ENCODE results near the gene BDH2.

BDH2 gene

DNA sequence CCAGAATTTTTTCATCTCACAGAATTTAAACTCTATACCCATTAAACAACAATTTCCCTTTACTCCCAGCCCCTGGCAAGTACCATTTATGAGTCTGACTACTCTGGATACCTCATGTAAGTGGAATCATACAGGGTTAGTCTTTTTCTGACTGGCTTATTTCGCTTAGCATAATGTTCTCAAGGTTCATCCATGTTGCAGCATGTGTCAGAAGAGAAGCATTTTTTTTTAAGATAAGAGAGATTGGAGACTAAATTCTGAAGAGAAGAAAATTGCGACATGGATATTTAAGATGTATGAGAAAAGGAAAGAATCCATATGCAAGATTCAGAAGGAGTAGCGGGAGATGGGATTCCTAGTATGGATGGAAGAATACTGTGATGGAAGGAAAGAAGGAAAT is 68.8 kb downstream of the BDH2 start:
- in situ Hi-C loops (cut with HindIII; ENCODE audit: low sequenced_read_pairs): no loop called here

DNA sequence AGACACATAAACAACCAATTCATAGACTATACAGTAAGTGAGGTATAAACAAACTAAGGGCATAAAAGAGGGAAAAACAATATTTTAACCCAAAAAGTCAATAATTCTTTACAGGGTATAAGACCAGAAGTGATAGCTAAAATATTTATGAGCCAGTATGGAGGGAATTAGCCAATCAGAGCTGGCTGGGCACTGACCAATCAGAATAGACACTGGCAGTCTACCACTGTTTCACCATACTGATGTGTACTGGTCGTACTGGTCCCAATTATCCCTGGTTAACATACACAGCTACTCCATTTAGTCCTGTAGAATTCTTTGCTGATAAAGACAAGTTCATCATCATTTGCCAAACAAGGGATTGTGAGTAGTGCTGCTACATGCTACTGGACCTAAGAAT is 70.3 kb downstream of the BDH2 start:
- in situ Hi-C loops (cut with HindIII; ENCODE audit: low sequenced_read_pairs): no loop called here

Measured in endothelial cell of hepatic sinusoid (primary cell).